ENCODE measurements around the gene HK2. TPM values are rescaled to one million over a fixed set of nuclear protein-coding genes. Genes with fewer than 3 reads are reported as not detected.

Gene HK2
- total RNA-seq, 1 donor from 2014 or later = 19.0 TPM

GRCh38 chr2:74941284-74941683 is 107.4 kb downstream of the HK2 start:
- intact Hi-C loops (cut with micrococcal nuclease) = no loop called here
- Histone ChIP-seq H3K9me3 (replicated peaks) (no peaks in the 10 kb centered on the region), H3K4me1 (no peaks in the 10 kb centered on the region), H3K36me3 (no peaks in the 10 kb centered on the region), H3K27ac (replicated peaks) (no peak overlapping the region), H3K27me3 (ENCODE audit: low read depth) (no peaks in the 10 kb centered on the region), H3K4me3 (no peak overlapping the region)
- TF ChIP-seq CTCF (IDR thresholded peaks at IDR 0.05; ENCODE audit: borderline replicate concordance) = no peak
- DNase-seq = no peak

- TF ChIP-seq CTCF (IDR thresholded peaks at IDR 0.05; ENCODE audit: borderline replicate concordance) = no peak
- DNase-seq = no peak
- H3K4me1 ChIP-seq = no peaks in the 10 kb centered on the region
- no peaks in the 10 kb centered on the region for H3K9me3 ChIP-seq (replicated peaks)
- intact Hi-C loops (cut with micrococcal nuclease) = no loop called here
- H3K27ac ChIP-seq (replicated peaks) = no peak overlapping the region
- H3K36me3 ChIP-seq = no peaks in the 10 kb centered on the region
- peaks cover 4% of the 10 kb centered on the region for H3K27me3 ChIP-seq (ENCODE audit: low read depth)
- no peak overlapping the region for H3K4me3 ChIP-seq
Observed at GRCh38 chr2:74942263-74942662, 108.3 kb downstream of the HK2 start.

Other genes starting within 250 kb of the HK2 start
- not detected for gene M1AP, start 185.8 kb upstream of the HK2 start, total RNA-seq
- gene SEMA4F, start 179.9 kb upstream of the HK2 start, total RNA-seq = 2.9 TPM
- 36.6 TPM for gene POLE4, start 124.5 kb downstream of the HK2 start, total RNA-seq